GM03348 (cell line): Measurements from ENCODE around the gene DAGLA.
"Not testable (repeated sequence)": the region's sequence is repeated elsewhere in the genome, so short reads cannot be mapped to it uniquely, and the experiment has no call there.

Source experiments
- DNase-seq: peaks from one replicate; pipeline ENCODE4 v3.0.0; 2012; ENCODE audit warnings: low spot score

The DAGLA gene

GRCh38 chr11:61660997-61661396, 19.2 kb upstream of the DAGLA start:
- not testable (repeated sequence) for DNase-seq

- no peak for DNase-seq
Measured at GRCh38 chr11:61666684-61667297, 13.4 kb upstream of the DAGLA start.

- DNase-seq, result no peak
Measured at GRCh38 chr11:61667684-61668305, 12.4 kb upstream of the DAGLA start.

GRCh38 chr11:61669417-61669816, 10.8 kb upstream of the DAGLA start:
- no peak for DNase-seq

GRCh38 chr11:61670626-61671025, 9.6 kb upstream of the DAGLA start:
- DNase-seq, result no peak

GRCh38 chr11:61671527-61671926, 8.7 kb upstream of the DAGLA start:
- DNase-seq, result no peak

GRCh38 chr11:61673946-61674467, 6.2 kb upstream of the DAGLA start:
- not testable (repeated sequence) for DNase-seq

- DNase-seq, result no peak
Measured at GRCh38 chr11:61675826-61676225, 4.4 kb upstream of the DAGLA start.

- DNase-seq, result no peak
Measured at GRCh38 chr11:61679296-61679695, 895 bp upstream of the DAGLA start.

- no peak for DNase-seq
Measured at GRCh38 chr11:61680622-61681221, 531 bp downstream of the DAGLA start.

- no peak for DNase-seq
Measured at GRCh38 chr11:61682093-61682732, 2.0 kb downstream of the DAGLA start.

GRCh38 chr11:61682906-61683675, 2.9 kb downstream of the DAGLA start:
- no peak for DNase-seq

- no peak for DNase-seq
Measured at GRCh38 chr11:61683961-61684869, 4.0 kb downstream of the DAGLA start.

GRCh38 chr11:61684870-61685616, 4.9 kb downstream of the DAGLA start:
- DNase-seq, result no peak

GRCh38 chr11:61685617-61685967, 5.4 kb downstream of the DAGLA start:
- no peak for DNase-seq

GRCh38 chr11:61686066-61686465, 5.9 kb downstream of the DAGLA start:
- DNase-seq, result no peak

- no peak for DNase-seq
Measured at GRCh38 chr11:61686469-61686868, 6.3 kb downstream of the DAGLA start.

- no peak for DNase-seq
Measured at GRCh38 chr11:61687420-61687819, 7.2 kb downstream of the DAGLA start.

GRCh38 chr11:61688365-61689163, 8.4 kb downstream of the DAGLA start:
- peak; percentile 95 for DNase-seq

GRCh38 chr11:61689164-61689496, 8.9 kb downstream of the DAGLA start:
- no peak for DNase-seq
